Fibroblast of skin of right biceps (primary cell): ENCODE results near the gene IMPDH2.

ENCODE experiments used
- DNase-seq: peaks from one replicate; pipeline ENCODE4 v3.0.0-alpha.2; 2013

IMPDH2 gene

DNA sequence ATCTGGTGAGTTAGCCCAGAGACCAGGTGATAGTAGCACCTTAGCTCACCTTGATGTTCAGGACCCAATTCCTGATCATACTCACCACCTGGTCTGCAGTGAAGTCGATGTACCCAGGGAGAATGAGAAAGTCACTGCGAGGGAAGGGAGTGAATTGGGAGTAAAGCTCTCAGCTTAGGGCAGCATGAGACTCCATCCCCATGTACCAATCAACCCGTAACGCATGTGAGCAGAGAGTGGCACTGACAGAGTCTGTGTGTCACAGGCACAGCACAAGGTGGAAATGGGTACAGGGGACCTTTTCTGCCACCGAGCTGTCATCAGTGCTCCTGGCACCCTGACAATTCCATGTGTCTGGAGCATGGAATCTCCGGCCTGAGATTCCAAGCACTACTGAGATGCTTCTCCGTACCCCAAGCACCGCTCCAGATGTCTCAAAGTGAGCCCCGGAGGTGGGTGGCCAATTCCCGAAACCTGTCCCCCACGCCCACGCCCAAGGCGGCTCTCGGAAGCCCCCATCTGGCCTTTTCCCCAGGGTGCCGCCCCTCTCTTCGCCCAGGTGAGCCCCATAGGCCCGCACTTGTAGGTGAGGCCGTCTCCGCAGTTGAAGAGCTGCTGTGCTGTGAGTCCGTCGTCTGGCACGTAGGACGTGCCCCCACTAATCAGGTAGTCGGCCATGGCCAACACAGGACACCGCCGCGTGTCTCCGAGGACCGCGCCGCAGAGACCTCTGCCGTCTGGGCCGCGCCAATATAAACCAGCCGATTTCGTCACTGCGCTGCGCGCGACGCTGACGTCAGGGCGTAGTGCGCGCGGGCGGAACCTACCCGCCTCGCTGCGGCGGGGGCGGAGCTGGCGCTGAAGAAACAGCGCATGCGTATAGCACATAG, at the start of gene IMPDH2:
TSS of gene IMPDH2 (minus strand) at position 726 of the 890 bp plus-strand sequence. CDS start at position 678, 48 bp downstream.
- peak; percentile 92 for DNase-seq

DNA sequence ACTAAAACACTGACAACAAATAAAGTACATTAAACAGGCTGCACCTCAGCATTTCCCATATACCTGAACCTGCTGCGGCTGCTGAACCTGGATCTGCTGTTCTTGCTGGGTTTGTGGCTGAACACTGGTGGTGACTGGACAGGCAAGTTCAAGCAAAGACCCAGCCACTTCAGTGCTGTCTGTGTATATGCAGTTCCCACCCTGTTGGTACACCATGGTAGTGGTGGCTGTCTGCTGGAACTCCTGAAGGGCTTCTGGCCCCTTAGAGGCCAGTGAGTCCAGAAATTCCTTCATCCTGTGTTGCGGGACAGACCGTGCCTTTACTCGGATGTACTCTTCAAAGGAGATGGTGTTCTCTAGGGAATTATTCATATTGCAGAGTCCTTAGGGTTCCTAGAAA, 47.4 kb upstream of the IMPDH2 start:
- no peak for DNase-seq

DNA sequence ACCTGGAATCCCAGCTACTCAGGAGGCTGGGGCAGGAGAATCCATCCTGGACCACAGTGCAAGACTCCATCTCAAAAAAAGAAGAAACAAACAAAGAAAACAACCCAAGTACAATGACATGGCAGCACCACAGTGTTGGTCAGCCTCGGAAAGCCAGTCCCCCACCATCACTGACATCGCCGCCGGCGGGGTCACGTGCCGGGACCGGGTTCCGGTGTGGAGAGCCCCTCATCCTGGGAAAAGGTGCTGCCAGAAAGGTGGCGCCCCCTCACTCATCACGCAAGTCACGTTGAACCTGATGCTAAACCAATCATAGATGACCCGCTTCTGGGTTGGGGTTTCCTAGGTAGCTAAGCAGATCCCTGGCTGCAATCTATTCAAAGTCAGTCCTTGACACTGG, 46.9 kb upstream of the IMPDH2 start:
- DNase-seq: no peak

DNA sequence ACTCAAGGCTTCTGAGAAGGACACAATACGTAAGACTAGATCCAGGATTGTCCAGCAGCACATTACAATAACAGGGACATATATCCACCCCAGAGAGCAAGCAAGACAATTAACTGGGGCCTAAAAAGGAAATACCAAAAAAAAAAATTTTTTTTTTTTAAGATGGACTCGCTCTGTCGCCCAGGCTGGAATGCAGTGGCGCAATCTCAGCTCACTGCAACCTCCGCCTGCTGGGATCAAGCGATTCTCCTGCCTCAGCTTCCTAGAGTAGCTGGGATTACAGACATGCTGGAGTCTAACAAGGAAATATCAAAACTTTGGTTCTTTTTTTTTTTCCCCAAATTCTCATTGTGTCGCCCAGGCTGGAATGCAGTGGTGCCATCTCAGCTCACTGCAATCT, 28.8 kb upstream of the IMPDH2 start:
- no peak for DNase-seq

DNA sequence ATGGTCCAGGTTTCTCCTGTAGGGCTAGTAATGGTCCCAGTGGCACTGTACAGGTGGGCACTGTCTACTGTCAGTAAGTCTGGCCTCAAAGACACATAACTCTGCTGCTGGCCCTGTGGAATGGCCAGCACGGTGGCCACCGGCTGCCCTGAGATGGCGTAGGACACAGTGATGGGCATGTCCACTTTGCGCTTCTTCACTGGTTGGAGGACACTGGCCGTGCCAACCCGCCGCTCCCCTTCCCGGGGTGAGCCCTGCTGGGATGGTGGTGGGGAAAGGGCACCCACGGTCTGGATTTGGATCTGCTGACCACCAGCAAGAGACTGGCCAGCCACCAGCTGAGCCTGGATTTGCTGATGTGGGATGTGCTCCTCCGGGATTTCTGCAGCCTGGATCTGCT, 28.1 kb upstream of the IMPDH2 start:
- no peak for DNase-seq

DNA sequence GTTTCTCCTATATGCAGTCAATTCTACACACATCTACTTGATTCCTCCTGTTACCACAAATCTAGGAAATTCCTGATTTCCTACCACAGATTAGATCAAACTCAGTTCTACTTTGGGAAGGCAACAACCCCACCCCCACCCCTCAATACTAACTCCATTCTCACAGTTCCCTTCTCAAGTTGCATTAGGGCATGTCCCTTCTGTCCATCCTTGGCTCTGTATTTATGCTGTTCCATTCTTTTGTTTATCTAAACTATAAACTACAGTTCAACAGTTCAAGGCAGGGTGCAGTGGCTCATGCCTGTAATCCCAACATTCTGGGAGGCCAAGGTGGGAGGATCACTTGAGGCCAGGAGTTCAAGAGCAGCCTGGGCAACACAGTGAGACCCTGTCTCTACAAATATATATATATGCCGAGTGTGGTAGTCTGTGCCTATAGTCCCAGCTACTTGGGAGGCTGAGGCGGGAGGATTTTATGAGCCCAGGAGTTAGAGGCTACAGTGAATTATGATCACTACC, 25.2 kb upstream of the IMPDH2 start:
- no peak for DNase-seq

DNA sequence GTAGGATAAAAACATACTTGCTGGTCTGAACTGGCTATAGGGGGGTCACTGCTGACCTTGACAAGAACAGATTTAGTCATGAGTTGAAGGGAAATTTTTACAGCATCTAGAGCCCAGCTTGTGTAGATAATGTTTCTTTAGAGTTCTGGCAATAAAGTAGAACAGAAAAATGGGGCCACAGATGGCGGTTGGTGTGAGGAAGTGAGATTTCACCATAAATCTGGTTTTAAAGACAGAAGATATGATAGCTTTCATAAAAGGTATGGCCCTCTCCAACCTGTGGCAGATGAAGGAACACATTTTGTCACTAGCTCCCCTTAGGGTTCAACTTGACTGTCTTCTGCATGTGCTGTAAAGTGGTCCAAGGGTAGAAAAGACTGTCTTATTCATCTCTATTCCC, 24.3 kb upstream of the IMPDH2 start:
- DNase-seq: no peak

DNA sequence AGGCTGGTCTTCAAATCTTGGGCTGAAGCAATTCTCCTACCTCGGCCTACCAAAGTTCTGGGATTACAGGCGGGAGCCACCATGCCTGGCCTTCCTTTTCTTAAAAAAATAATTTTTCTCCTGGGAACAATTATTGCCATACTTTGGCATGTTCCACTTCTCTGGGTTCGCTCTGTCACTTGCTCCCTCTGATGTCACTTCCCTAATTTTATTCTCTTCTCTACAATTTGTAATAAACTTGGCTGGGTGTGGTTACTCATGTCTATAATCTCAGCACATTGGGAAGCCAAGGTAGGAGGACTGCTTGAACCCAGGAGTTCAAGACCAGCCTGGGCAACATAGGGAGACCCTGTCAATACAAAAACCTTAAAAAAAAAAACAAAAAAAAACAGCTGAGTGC, 6.1 kb upstream of the IMPDH2 start:
- DNase-seq: no peak

DNA sequence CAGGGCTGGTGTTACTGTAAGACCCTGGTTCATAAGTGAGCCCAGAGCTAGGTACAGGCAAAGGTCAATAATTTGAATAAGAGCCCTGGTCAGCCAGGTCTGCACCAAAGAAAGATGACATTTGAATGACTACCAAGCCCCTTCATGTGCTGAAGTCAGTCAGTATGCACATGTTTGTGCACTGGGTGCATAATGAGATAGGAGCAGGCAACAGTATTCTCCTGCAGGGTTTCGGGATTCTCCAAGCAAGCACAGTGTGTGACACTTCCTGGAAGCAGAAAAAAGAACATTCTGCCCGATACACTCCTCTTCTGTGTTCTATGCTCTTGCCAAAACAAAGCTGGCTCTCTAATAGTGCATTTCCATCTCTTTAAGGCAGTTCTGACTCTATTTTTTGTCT, 5.5 kb upstream of the IMPDH2 start:
- no peak for DNase-seq

DNA sequence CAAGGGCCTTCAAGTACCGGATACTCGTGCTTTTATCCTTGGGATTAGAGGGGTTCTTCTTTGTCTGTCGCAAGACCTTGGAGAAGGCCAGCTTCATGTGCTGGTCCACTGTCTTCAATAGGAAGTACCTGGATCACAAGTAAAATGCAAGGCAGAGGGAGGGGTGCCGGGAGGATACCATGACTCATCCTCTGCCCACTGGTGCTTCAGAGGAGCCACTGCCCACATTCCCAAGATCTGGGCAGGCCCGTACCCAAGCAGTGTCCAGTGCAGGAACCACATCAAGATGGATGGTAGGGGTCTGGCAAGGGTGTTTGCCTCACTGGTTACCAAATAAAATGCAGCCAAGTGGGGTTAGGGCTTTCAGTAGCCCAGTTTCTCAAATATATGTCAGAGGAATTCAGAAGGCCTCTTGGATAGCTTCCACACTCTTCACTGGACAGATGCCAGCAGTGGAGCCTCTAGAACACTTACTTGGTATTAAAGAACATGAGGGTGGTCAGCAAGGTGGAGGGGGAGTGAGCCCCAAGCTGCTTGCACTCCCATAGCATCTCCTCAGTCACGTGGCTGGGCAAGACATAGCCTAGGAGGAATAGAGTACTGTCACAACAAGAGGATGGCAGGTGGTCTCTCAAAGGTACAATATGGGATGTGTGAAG, 3.6 kb upstream of the IMPDH2 start:
- DNase-seq: no peak

DNA sequence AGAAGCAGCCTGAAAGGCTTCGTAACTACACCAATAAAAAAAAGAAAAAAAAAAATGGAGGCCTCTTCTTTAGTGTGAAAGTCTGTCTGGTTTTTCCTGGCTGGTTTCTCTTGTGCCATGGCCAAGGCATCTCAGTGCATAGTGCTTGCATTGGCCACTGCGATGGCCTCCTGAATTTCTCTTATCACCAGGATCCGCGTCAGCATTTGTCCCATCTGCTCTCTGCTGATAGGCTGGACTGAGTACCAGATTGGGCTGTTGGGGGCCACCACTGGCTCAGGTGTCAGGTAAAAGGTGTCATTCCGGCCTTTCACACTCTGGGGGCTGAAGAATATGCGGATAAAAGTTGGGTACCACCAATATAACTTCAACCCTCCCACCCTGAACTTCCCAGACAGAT, 1.1 kb upstream of the IMPDH2 start:
- DNase-seq: no peak

DNA sequence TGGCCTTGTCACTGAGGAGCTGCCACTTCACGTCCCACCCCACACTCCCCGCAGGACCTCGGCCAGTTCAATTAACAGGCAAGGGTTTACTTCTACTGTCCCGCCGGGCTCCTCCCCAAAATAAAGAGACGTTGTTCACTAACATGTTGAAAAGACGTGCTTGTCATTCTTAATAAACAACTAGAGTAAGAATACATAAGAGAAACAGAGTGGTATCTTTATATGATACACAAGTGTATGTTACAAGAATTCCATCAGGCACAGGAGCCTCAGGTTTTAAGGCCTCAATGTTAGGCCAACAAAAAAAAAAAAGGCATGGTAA, 326 bp upstream of the IMPDH2 start:
- no peak for DNase-seq

DNA sequence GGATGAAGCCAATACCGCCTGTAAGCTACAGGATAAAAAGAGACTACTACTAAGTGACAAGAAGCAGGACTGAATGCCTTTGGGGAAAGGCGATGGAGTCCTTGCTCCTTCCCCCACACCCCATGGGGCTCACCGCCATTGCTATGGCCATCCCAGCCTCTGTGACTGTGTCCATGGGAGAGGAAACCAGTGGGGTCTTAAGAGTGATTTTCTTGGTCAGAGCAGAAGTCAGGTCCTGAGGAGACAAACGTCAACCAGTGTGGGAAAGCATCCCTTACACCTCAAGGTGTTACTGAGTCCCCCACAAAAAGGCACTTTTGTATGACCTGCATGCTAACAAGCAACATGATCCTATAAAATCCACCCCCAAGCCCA, 913 bp downstream of the IMPDH2 start:
- DNase-seq: no peak

DNA sequence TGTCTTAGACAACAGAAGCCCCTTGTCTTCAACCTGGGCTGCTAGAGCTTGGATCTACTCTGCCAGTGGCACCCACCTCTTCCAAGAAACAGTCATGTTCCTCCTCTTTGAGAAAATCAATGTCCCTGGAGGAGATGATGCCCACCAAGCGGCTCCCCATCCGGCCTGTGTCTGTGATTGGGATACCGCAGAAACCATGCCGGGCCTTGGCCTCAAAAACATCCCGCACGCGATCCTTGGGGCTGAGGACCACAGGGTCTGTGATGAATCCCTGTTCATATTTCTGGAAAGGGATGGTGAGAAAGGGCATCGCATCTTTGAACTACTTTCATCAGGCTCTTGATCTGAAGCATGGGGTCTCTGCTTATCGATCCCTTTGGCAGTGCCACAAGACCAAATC, 1.6 kb downstream of the IMPDH2 start:
- DNase-seq: no peak

DNA sequence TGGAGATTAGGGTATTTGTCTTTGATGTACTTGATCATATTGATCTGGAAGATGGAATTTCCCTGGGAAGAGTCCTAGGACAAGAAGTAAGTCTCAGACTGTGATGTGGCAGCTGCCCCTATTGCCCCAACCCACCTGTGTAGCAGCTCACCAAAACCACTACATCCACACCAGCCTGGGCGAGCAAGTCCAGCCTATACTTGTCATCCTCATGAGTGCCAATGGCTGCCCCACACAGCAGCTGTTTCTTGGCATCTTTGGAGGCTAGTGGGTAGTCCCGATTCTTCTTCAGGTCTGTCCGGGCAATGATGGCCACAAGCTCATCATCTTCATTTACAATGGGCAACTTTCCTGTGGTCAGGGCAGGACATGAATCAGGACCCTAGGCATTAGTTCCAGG, 2.7 kb downstream of the IMPDH2 start:
- DNase-seq: no peak

DNA sequence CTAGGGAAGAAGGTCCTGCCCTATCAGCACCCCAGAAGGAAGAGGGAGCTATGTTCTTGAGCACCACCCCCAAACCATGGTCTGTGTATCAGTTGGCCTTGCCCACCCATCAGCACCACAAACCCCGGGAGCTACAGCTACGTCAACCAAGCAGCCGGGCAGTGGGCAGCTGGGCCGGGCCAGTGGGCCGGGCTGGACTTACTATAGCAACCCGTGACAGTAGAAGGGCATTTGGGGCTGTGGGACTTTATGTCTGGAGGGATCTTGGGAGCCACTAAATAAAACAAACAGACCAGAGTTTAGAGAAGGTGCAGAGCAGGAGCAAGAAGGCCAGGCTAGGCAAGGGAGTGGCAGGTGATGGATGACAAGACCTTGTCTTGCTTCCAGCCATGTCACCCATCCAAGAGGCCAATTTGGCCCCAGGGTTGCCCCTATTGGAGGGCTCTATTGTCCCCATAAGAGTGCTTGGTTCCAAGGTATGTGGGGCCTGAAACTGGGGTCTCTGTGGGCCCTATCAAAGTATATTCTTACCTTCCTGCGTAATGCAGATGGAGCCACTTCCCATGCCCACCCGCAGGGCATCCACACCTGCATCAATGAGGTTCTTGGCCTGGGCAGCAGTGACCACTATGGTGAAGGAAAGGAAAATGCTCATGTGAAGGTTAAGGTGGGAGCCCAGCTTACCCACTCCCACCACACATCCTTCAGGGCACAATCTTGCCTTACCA, 3.2 kb downstream of the IMPDH2 start:
- DNase-seq: no peak

DNA sequence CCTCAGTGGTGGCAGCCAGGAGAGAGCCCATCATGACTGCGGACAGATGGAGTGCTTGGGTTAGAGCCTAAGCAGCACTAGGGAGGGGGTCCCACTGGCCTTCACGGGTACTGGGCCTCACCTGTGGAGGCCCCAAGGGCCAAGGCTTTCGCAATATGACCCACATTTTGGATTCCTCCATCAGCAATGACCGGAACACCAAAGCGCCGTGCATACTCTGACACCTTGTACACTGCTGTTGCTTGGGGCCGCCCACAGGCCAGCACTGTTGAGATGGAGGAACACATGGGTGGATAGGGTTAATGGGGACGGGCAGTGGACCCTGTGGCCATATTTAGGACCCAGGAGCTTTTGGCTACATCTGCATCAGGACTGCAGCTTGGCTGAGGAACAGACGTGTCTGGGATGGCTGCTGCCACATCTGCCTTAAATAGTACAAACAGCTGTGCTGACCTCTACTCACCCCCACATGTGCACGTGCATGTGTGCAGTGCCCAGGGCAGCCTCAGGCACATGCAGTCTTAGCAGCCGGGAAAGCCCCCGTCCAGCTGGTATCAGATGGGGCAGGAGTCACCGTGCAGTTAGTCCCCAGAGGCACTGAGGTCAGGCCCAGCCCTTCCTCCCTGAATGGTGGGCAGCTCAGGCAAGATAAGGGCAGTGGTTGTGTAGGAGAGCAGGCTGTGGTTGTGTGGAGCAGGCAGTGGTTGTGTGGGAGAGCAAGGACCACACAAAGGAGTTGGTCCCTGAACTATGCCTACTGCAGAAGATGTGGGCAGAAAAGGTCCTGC, 4.0 kb downstream of the IMPDH2 start:
- no peak for DNase-seq

DNA sequence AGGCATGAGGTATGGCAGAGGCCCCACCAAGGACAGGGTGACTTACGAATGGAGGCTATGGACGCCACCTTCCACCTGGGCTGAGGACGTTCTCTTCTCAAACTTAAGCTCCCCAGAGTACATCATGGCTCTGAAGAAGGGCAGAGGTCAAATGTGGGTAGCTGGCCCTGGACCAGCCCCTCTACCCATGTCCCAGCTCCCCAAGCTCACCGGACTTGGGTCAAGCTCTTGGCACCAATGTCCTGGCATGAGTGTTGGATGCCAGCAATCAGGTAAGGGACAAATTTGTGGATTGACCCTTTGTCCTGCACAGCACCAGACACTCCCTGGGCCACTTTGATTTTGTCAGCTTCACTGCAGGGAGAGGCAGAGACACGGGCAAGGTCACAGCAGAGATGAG, 4.7 kb downstream of the IMPDH2 start:
- DNase-seq: no peak

DNA sequence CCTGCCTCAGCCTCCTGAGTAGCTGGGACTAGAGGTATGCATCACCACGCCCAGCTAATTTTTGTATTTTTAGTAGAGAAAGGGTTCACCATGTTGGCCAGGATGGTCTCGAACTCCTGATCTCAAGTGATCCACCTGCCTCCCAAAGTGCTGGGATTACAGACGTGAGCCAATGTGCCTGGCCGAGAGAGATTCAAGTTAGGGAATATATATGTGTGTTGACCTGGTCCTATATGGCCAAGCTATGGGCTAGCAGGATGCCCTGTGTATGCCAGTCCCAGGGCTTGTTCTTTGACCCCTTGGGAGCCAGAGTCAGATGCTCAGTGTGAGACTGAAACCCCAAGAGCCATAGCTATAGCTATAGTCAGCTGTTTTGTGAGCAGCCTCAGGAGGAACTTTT, 5.4 kb downstream of the IMPDH2 start:
- DNase-seq: no peak

DNA sequence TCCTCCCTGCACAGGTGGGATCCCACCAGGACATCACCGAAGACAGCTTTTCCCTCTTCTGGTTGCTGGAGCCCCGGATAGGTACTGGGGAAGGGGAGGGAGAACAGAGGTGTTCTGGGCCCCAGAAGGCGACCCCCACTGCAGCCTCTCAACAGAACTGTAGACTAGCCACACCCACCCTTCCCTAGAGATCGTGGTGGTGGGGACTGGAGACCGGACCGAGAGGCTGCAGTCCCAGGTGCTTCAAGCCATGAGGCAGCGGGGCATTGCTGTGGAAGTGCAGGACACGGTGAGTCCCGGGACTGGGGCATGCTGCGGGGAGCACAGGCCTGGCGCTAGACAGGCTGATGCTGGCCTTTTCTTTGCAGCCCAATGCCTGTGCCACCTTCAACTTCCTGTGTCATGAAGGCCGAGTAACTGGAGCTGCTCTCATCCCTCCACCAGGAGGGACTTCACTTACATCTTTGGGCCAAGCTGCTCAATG, 6.5 kb downstream of the IMPDH2 start:
- DNase-seq: no peak

DNA sequence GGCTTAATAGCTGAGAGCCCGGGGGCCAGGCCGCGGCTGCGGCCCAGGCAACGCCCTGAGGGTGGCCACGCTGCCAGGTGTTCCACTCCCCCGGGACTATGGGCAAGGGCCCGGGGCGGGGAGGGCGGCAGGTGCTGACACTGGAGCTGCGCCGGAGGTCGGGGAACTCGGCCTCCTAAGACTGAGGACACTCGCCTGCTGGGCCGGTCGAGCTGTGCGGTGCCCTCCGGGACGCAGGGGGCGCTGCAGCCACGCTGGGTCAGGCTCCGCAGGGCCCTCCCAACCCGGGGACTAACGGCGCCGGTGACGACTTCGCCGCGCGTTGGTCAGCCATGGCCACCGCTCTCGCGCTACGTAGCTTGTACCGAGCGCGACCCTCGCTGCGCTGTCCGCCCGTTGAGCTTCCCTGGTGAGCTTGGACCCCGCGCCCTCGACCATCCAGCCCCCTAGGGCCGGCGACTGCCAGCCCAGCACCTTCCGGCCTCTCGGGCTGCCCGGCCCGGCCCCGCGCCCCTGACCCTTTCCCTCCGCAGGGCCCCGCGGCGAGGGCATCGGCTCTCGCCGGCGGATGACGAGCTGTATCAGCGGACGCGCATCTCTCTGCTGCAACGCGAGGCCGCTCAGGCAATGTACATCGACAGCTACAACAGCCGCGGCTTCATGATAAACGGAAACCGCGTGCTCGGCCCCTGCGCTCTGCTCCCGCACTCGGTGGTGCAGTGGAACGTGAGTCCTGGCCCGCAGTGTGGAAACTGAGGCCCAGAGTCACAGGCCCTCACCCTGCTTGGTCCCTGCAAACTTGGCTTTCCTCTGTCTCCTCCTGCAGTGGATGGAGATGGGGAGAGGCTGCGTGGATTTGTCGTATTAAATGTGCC, 7.1 kb downstream of the IMPDH2 start, which contains the start of gene NDUFAF3:
TSS of gene NDUFAF3 (plus strand) at position 309 of the 875 bp plus-strand sequence. CDS start at position 333, 24 bp downstream.
- peak; percentile 90 for DNase-seq
